Duodenal mucosa (tissue), 2 donors: ENCODE data around the gene SLC15A2.

Experiments used
- H3K27ac ChIP-seq: one replicate; pipeline ENCODE4 v1.7.0; 2013; ENCODE audit warnings: low read depth, low read length
- H3K27me3 ChIP-seq, 2 donors: one replicate each; pipeline ENCODE4 v1.7.0; 2013; ENCODE audit warnings: low read length in 2 of 2, control low read depth in 1 of 2; ENCODE audit not compliant: insufficient read depth in 2 of 2, control insufficient read depth in 1 of 2
- H3K36me3 ChIP-seq, 2 donors: one replicate each; pipeline ENCODE4 v1.7.0; 2013; ENCODE audit warnings: low read length in 2 of 2, control low read depth in 1 of 2; ENCODE audit not compliant: insufficient read depth in 2 of 2, control insufficient read depth in 1 of 2
- H3K4me1 ChIP-seq, 2 donors: one replicate each; pipeline ENCODE4 v1.7.0; 2013; ENCODE audit warnings: low read length in 2 of 2, control low read depth in 1 of 2; ENCODE audit not compliant: insufficient read depth in 2 of 2, control insufficient read depth in 1 of 2
- H3K4me3 ChIP-seq, 2 donors: one replicate each; pipeline ENCODE4 v1.7.0; 2013; ENCODE audit warnings: low read length in 2 of 2, low read depth in 1 of 2
- H3K9ac ChIP-seq, 2 donors: one replicate each; pipeline ENCODE4 v1.7.0; 2013; ENCODE audit warnings: low read length in 2 of 2, low read depth in 1 of 2
- H3K9me3 ChIP-seq, 2 donors: one replicate each; pipeline ENCODE4 v1.7.0; 2013; ENCODE audit warnings: low read length in 2 of 2, control low read depth in 1 of 2; ENCODE audit not compliant: control insufficient read depth in 1 of 2

Gene SLC15A2

GRCh38 chr3:121979246-121979645 lies 85.0 kb downstream of the SLC15A2 start:
- no peak overlapping the region for H3K4me3 ChIP-seq
- H3K9ac ChIP-seq = no peak overlapping the region
- H3K9me3 ChIP-seq = peaks cover 0 to 13% of the 10 kb centered on the region in 2 donors
- H3K36me3 ChIP-seq = no peaks in the 10 kb centered on the region
- H3K27ac ChIP-seq = no peak overlapping the region
- H3K4me1 ChIP-seq = peaks cover 3 to 9% of the 10 kb centered on the region in 2 donors
- no peaks in the 10 kb centered on the region for H3K27me3 ChIP-seq

GRCh38 chr3:121979734-121980449 lies 85.7 kb downstream of the SLC15A2 start:
- H3K27ac ChIP-seq = no peak overlapping the region
- no peaks in the 10 kb centered on the region for H3K36me3 ChIP-seq
- H3K9ac ChIP-seq = no peak overlapping the region
- H3K27me3 ChIP-seq = no peaks in the 10 kb centered on the region
- H3K4me1 ChIP-seq = peaks cover 3 to 9% of the 10 kb centered on the region in 2 donors
- H3K9me3 ChIP-seq = peaks cover 0 to 13% of the 10 kb centered on the region in 2 donors
- H3K4me3 ChIP-seq = no peak overlapping the region

- Histone ChIP-seq H3K9me3 (peaks cover 0 to 13% of the 10 kb centered on the region in 2 donors), H3K9ac (no peak overlapping the region), H3K4me3 (no peak overlapping the region), H3K27me3 (no peaks in the 10 kb centered on the region), H3K36me3 (no peaks in the 10 kb centered on the region), H3K27ac (no peak overlapping the region), H3K4me1 (peaks cover 3 to 9% of the 10 kb centered on the region in 2 donors)
These were observed 86.2 kb downstream of the SLC15A2 start for GRCh38 chr3:121980450-121980796.

- Histone ChIP-seq H3K27ac (no peak overlapping the region), H3K36me3 (no peaks in the 10 kb centered on the region), H3K27me3 (no peaks in the 10 kb centered on the region), H3K9ac (no peak overlapping the region), H3K4me1 (peaks cover 3 to 9% of the 10 kb centered on the region in 2 donors), H3K4me3 (no peak overlapping the region), H3K9me3 (peaks cover 0 to 13% of the 10 kb centered on the region in 2 donors)
These were observed 87.3 kb downstream of the SLC15A2 start for GRCh38 chr3:121981473-121981872.

DNA sequence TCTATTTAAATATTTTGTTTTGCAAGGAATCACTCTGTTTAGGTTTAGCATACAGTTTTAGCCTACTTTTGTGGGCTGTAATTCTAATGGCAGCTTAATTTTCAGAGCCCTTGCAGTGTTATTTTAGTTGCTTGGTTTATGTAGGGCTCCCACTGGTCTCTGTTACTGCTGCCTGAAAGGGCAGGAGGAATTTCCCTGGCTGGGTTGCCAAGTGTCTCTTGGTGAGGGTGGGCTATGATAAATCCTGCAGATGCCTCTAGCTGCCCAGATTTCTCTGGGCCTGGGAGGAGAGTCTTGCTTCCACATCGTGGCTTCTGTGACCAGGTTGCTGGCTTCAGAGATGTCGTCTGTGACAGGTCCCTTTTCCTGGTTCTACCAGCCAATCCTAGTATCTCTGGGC lies 91.6 kb downstream of the SLC15A2 start:
- Histone ChIP-seq H3K36me3 (no peaks in the 10 kb centered on the region), H3K9me3 (peaks cover 0 to 13% of the 10 kb centered on the region in 2 donors), H3K4me3 (no peak overlapping the region), H3K27ac (no peak overlapping the region), H3K27me3 (no peaks in the 10 kb centered on the region), H3K9ac (no peak overlapping the region), H3K4me1 (no peaks in the 10 kb centered on the region)

DNA sequence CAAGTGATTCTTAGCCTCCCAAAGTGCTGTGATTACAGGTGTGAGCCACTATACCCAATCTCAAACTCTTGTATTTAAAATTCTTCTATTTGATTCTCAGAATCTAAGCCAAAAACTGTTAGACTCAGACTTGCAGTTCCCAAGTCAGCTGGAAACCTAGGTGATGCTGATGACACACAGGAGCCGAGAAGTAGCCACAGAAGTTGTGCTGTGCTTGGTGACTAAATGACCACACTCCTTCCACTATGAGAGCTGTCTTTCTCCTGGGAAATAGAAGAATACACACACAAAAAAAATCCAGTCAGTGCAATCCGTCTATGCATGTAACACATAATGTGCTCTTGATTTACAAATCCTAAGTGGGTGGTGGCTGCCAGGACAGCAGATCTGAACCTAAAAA lies 93.9 kb downstream of the SLC15A2 start:
- Histone ChIP-seq H3K4me1 (no peaks in the 10 kb centered on the region), H3K9ac (no peak overlapping the region), H3K9me3 (peaks cover 0 to 10% of the 10 kb centered on the region in 2 donors), H3K4me3 (no peak overlapping the region), H3K27me3 (no peaks in the 10 kb centered on the region), H3K27ac (no peak overlapping the region), H3K36me3 (peaks cover 0 to 6% of the 10 kb centered on the region in 2 donors)

DNA sequence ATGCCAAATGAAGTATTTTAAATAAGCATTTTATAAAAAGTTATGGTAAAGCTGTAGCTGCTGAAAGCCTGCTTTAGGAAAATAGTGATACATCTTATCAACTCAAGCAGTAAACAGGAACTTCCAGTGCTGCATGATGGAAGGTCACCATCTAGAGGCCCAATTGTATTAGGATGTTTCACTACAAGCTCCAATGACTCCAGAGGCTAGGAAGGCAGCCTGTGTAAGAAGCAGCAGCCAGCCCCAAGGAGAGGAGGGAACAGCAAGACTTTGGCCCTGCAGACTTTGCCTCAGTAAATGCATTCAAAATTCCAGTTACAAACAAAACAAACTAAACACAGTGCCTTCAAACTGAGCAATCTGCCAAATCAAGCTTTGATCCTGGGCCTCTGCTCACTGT lies 95.7 kb downstream of the SLC15A2 start:
- peaks cover 0 to 14% of the 10 kb centered on the region in 2 donors for H3K36me3 ChIP-seq
- no peaks in the 10 kb centered on the region for H3K27me3 ChIP-seq
- no peak overlapping the region for H3K27ac ChIP-seq
- H3K4me3 ChIP-seq = no peak overlapping the region
- no peaks in the 10 kb centered on the region for H3K9me3 ChIP-seq
- H3K9ac ChIP-seq = no peak overlapping the region
- no peaks in the 10 kb centered on the region for H3K4me1 ChIP-seq

DNA sequence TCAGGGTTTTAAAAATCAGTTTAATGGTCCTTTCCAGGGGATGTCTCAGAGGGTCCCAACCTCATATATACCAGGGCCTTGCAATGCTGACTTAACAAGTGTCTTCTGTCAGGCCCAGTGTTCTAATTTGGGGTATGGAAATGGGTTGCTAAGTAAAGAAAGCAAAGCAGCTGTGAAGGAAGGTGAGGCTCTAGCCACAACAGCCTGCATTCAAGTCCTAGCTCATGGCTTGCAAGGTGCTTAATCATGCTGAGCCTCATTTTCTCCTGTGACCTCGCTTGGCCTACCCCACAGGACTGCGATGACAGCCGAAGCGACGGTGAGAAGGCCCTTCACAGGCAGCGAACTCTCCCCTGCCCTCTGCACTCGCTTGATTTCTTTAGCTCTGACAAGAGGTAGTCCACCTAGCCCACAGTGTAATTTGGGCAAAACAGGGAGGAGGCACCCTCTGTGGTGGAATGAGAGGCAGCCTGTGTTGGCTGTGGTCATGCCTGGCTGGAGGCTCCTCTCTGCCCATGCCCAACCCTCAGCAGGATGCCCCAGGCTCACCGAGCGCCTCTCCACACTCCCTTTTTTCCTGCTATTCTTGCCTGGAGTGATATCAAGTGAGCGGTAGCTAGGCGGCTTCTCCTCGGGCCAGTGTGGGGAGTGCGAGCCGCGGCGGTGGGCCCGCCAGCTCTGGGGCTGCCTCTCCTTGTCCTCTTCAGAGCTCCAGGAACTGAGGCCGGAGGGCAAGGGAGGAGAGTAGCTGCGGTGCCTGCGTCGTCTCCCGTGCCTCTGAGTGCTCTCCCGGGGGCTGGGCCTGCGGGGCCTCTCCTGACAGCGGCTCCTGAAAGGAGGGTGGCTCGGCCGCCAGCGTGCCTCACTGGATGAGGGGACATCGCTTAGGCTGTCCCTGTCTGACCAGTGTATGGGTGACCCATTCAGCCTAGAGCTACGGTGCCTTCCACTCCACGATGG lies 98.7 kb downstream of the SLC15A2 start:
- Histone ChIP-seq H3K36me3 (peaks cover 0 to 14% of the 10 kb centered on the region in 2 donors), H3K9me3 (no peaks in the 10 kb centered on the region), H3K4me3 (no peak overlapping the region), H3K27ac (no peak overlapping the region), H3K9ac (no peak overlapping the region), H3K27me3 (no peaks in the 10 kb centered on the region), H3K4me1 (peaks cover 0 to 14% of the 10 kb centered on the region in 2 donors)
